Myometrial cell (primary cell): Measurements from ENCODE around the gene RNASEH1. TPM values are rescaled to one million over a fixed set of nuclear protein-coding genes. Genes with fewer than 3 reads are reported as not detected.

ENCODE experiments used
- total RNA-seq: library from RNA; depleted of rRNA; stranded (reverse); fragments of >200 nt; gene quantifications from 2 replicates; pipeline ENCODE4 v1.2.3, GENCODE V29; 2015

Gene RNASEH1
- total RNA-seq: 30.3 and 34.0 TPM in 2 replicates

GRCh38 chr2:3558205-3559014 lies at the start of gene RNASEH1:
Gene RNASEH1 (minus strand): TSS chr2:3558333. CDS start chr2:3558260, 73 bp downstream.

GRCh38 chr2:3594493-3595281 lies 36.6 kb upstream of the RNASEH1 start, which contains the start of gene COLEC11:
Gene COLEC11 (plus strand): TSS chr2:3595112. CDS start chr2:3604341, 9,229 bp downstream.

GRCh38 chr2:3519255-3520205 lies 38.6 kb downstream of the RNASEH1 start, which contains the start of gene ADI1:
Gene ADI1 (minus strand): TSS chr2:3519531. CDS start chr2:3519487, 44 bp downstream.

Other genes with a start within 250 kb of the RNASEH1 start
- gene EIPR1, start 180.5 kb downstream of the RNASEH1 start, total RNA-seq: 66.3 and 86.2 TPM in 2 replicates
- gene TRAPPC12, start 178.6 kb downstream of the RNASEH1 start, total RNA-seq: 76.1 and 83.3 TPM in 2 replicates
- gene ADI1, start 38.8 kb downstream of the RNASEH1 start, total RNA-seq: 63.4 and 81.9 TPM in 2 replicates
- gene RPS7, start 16.9 kb upstream of the RNASEH1 start, total RNA-seq: 3,034 and 3,602 TPM in 2 replicates
- 0.89 TPM in 1 of 2 replicates, not detected in the other for gene COLEC11, start 36.8 kb upstream of the RNASEH1 start, total RNA-seq
- not detected in 2 replicates for gene ALLC, start 99.9 kb upstream of the RNASEH1 start, total RNA-seq
- not detected in 2 replicates for gene DCDC2C, start 145.2 kb upstream of the RNASEH1 start, total RNA-seq